A673 (cell line): ENCODE data around the gene CLSTN1. TPM values are rescaled to one million over a fixed set of nuclear protein-coding genes. Genes with fewer than 3 reads are reported as not detected.

Experiments
- BruUV-seq: library from RNA; stranded (reverse); fragments of 400-500 nt; replicated peaks from 2 replicates; lab custom pipeline; 2021; lab: Mats Ljungman, UMichigan
- CTCF ChIA-PET: fragments of 300-600 bp; sonication (Branson Sonifier 250); formaldehyde crosslinking; loops from one replicate; lab custom pipeline; 2022; ENCODE audit warnings: antibody characterized with exemption; lab: Charles Lee
- POLR2A ChIA-PET: fragments of 300-600 bp; sonication (Branson Sonifier 250); formaldehyde crosslinking; loops from one replicate; lab custom pipeline; 2022; ENCODE audit warnings: antibody characterized with exemption; ENCODE audit not compliant: low non-redundant PET; lab: Charles Lee
- DNase-seq: peaks from one replicate; pipeline ENCODE4 v3.0.0-alpha.2; 2015; ENCODE audit warnings: low spot score
- H3K27ac ChIP-seq: fragments of 200-600 bp; sonication (generic); 2 replicates; pipeline ENCODE4 v1.5.1; 2016; ENCODE audit warnings: mixed run types, low read depth, mild to moderate bottlenecking, mixed read lengths, antibody characterized with exemption, low read length; ENCODE audit not compliant: poor library complexity, severe bottlenecking
- H3K27me3 ChIP-seq: fragments of 200-600 bp; sonication (generic); replicated peaks from 2 replicates; pipeline ENCODE4 v1.6.1; 2017; ENCODE audit warnings: mixed run types, low read depth, mild to moderate bottlenecking, mixed read lengths, antibody characterized with exemption, low read length; ENCODE audit not compliant: insufficient read depth, poor library complexity
- H3K36me3 ChIP-seq: fragments of 200-600 bp; sonication (generic); 2 replicates; pipeline ENCODE4 v1.6.1; 2016; ENCODE audit warnings: mixed run types, mild to moderate bottlenecking, mixed read lengths, antibody characterized with exemption, low read length; ENCODE audit not compliant: insufficient read depth, poor library complexity, severe bottlenecking
- H3K4me1 ChIP-seq: fragments of 200-600 bp; sonication (generic); 2 replicates; pipeline ENCODE4 v1.6.1; 2017; ENCODE audit warnings: mixed run types, mild to moderate bottlenecking, mixed read lengths, antibody characterized with exemption, low read length; ENCODE audit not compliant: insufficient read depth, poor library complexity, severe bottlenecking
- H3K4me3 ChIP-seq: fragments of 200-600 bp; sonication (generic); 2 replicates; pipeline ENCODE4 v1.5.1; 2016; ENCODE audit warnings: low read depth, mixed run types, mild to moderate bottlenecking, mixed read lengths, low read length; ENCODE audit not compliant: poor library complexity, severe bottlenecking
- H3K9me3 ChIP-seq: fragments of 200-600 bp; sonication (generic); 2 replicates; pipeline ENCODE4 v1.6.1; 2016; ENCODE audit warnings: mixed run types, low read depth, mild to moderate bottlenecking, mixed read lengths, antibody characterized with exemption, low read length; ENCODE audit not compliant: poor library complexity, severe bottlenecking
- CTCF ChIP-seq: fragments of 300-800, 200-600 bp; sonication (generic); conservative IDR thresholded peaks from 2 replicates; pipeline ENCODE4 v1.5.1; 2017; ENCODE audit warnings: low read depth, mild to moderate bottlenecking, antibody characterized with exemption, low read length, moderate library complexity, mixed read lengths
- EZH2 ChIP-seq: fragments of 200-600 bp; sonication (generic); IDR thresholded peaks from 2 replicates; pipeline ENCODE4 v1.6.1; 2017; ENCODE audit warnings: borderline replicate concordance, low read depth, mild to moderate bottlenecking, mixed read lengths, antibody characterized with exemption, low read length; ENCODE audit not compliant: poor library complexity, severe bottlenecking
- intact Hi-C: fragments of 100-400 bp; cut with micrococcal nuclease; formaldehyde crosslinking; loops from one replicate; pipeline ENCODE4 v1.10.0; 2022; ENCODE audit not compliant: unreplicated experiment
- total RNA-seq: library from RNA; stranded (reverse); gene quantifications from 2 replicates; pipeline ENCODE4 v1.2.3, GENCODE V29; 2021

Gene CLSTN1
- total RNA-seq, 1 experiment from 2014 or later, result 77.4 TPM

- Histone ChIP-seq H3K27ac (no peak overlapping the region), H3K36me3 (peaks cover 35% of the 10 kb centered on the region), H3K27me3 (no peaks in the 10 kb centered on the region), H3K9me3 (no peaks in the 10 kb centered on the region), H3K4me1 (no peaks in the 10 kb centered on the region), H3K4me3 (no peak overlapping the region)
- CTCF ChIA-PET, result no interaction called here
- POLR2A ChIA-PET, result no interaction called here
- BruUV-seq, result no TSS peak
- DNase-seq, result no peak
- TF ChIP-seq EZH2 (no peak), CTCF (no peak)
- intact Hi-C loops, result no loop called here
These were observed 77.6 kb downstream of the CLSTN1 start for GRCh38 chr1:9746211-9746610.

DNA sequence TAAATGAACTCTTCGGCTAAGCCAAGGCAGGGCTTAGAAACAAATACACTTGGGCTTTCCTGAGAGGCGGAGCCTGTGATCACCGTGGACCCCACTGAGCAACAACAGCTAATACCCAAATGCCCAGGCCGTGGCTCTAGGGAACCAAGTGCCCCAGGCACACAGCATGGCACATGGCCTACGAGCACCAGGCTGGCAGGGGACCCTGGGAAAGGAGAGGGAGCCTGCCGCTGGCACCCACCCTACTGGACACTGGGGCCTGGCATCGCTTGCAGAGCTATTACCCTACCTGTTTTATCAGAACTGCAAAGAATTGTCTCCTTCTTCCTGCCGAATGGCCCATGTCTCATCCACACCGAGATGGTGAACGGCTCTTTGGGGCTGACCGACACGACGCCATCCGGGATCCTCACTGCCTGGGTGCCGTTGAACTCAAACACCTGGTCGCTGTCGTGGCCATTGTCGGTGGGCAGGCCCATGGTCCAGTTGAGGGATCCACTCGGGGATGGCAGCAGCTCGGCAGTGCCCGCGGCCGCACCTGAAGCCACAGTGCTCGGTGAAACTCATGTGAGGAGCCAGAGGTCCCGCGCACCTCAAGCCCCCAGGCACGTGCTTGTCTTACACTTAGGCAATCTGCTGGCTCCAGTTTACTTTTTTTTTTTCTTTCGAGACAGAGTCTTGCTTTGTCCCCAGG is 79.5 kb downstream of the CLSTN1 start:
- Histone ChIP-seq H3K9me3 (no peaks in the 10 kb centered on the region), H3K4me3 (no peak overlapping the region), H3K4me1 (no peaks in the 10 kb centered on the region), H3K27me3 (no peaks in the 10 kb centered on the region), H3K27ac (no peak overlapping the region), H3K36me3 (peaks cover 44% of the 10 kb centered on the region)
- no TSS peak for BruUV-seq
- DNase-seq, result no peak
- POLR2A ChIA-PET, result no interaction called here
- TF ChIP-seq CTCF (no peak), EZH2 (no peak)
- intact Hi-C loops, result no loop called here
- CTCF ChIA-PET, result interaction anchor here (0.7 kb wide), 1 partner anchor 41 kb away, joined by 3 read pairs; no protein-coding TSS in a partner anchor

GRCh38 chr1:9737671-9738070 is 86.1 kb downstream of the CLSTN1 start:
- ChIA-PET CTCF (no interaction called here), POLR2A (no interaction called here)
- Histone ChIP-seq H3K9me3 (no peaks in the 10 kb centered on the region), H3K27ac (no peak overlapping the region), H3K4me3 (no peak overlapping the region), H3K36me3 (peaks cover 66% of the 10 kb centered on the region), H3K4me1 (no peaks in the 10 kb centered on the region), H3K27me3 (no peaks in the 10 kb centered on the region)
- no peak for TF ChIP-seq EZH2
- TF ChIP-seq CTCF, result no peak
- intact Hi-C loops, result no loop called here
- no peak for DNase-seq
- BruUV-seq, result no TSS peak
